MM.1S (cell line): ENCODE results near the gene GRAMD1A.

Experiments
- DNase-seq: peaks from one replicate; pipeline ENCODE4 v3.0.0-alpha.2; 2015
- H2AFZ ChIP-seq: fragments of 300-600 bp; sonication (generic); 2 replicates; pipeline ENCODE4 v1.6.0; 2016; ENCODE audit warnings: antibody characterized with exemption, low read length
- H3F3A ChIP-seq: fragments of 300-600 bp; sonication (generic); 2 replicates; pipeline ENCODE4 v1.6.1; 2016; ENCODE audit warnings: mild to moderate bottlenecking, antibody characterized with exemption, low read length, moderate library complexity, mixed read lengths; ENCODE audit not compliant: insufficient read depth
- H3K27ac ChIP-seq: fragments of 300-600 bp; sonication (generic); 2 replicates; pipeline ENCODE4 v1.5.1; 2016; ENCODE audit warnings: mild to moderate bottlenecking, low read length
- H3K27me3 ChIP-seq: fragments of 300-600 bp; sonication (generic); replicated peaks from 2 replicates; pipeline ENCODE4 v1.6.0; 2016; ENCODE audit warnings: low read length; ENCODE audit not compliant: insufficient read depth
- H3K36me3 ChIP-seq: fragments of 300-600 bp; sonication (generic); replicated peaks from 2 replicates; pipeline ENCODE4 v1.6.1; 2016; ENCODE audit warnings: mild to moderate bottlenecking, low read length, mixed read lengths; ENCODE audit not compliant: insufficient read depth
- H3K4me1 ChIP-seq: fragments of 300-600 bp; sonication (generic); 2 replicates; pipeline ENCODE4 v1.6.1; 2016; ENCODE audit warnings: low read length, mixed read lengths
- H3K4me2 ChIP-seq: fragments of 300-600 bp; sonication (generic); 2 replicates; pipeline ENCODE4 v1.6.0; 2016; ENCODE audit warnings: low read depth, low read length
- H3K4me3 ChIP-seq: fragments of 300-600 bp; sonication (generic); 2 replicates; pipeline ENCODE4 v1.5.1; 2016; ENCODE audit warnings: low read length, mixed read lengths
- H3K79me2 ChIP-seq: fragments of 300-600 bp; sonication (generic); 2 replicates; pipeline ENCODE4 v1.6.1; 2016; ENCODE audit warnings: mixed run types, low read length, mixed read lengths
- H3K9ac ChIP-seq: fragments of 300-600 bp; sonication (generic); 2 replicates; pipeline ENCODE4 v1.6.1; 2016; ENCODE audit warnings: low read length, mixed read lengths
- H3K9me2 ChIP-seq: fragments of 300-600 bp; sonication (generic); replicated peaks from 2 replicates; pipeline ENCODE4 v1.6.1; 2016; ENCODE audit warnings: mild to moderate bottlenecking, low read length, mixed read lengths; ENCODE audit not compliant: insufficient read depth
- H3K9me3 ChIP-seq: fragments of 300-600 bp; sonication (generic); replicated peaks from 2 replicates; pipeline ENCODE4 v1.6.1; 2016; ENCODE audit warnings: mild to moderate bottlenecking, low read length, mixed read lengths; ENCODE audit not compliant: insufficient read depth
- H4K20me1 ChIP-seq: fragments of 300-600 bp; sonication (generic); 2 replicates; pipeline ENCODE4 v1.6.1; 2016; ENCODE audit warnings: mild to moderate bottlenecking, low read length, moderate library complexity, mixed read lengths; ENCODE audit not compliant: insufficient read depth
- CTCF ChIP-seq: fragments of 300-600 bp; sonication (generic); IDR thresholded peaks from 2 replicates; pipeline ENCODE4 v1.5.1; 2016; ENCODE audit warnings: antibody characterized with exemption, low read length, mixed read lengths
- EZH2 ChIP-seq: fragments of 300-600 bp; sonication (generic); optimal IDR thresholded peaks from 2 replicates; pipeline ENCODE3; 2017; ENCODE audit warnings: low read depth, mild to moderate bottlenecking, antibody characterized with exemption, low read length, mixed read lengths
- EZH2phosphoT487 ChIP-seq: fragments of 300-600 bp; sonication (generic); IDR thresholded peaks from 2 replicates; pipeline ENCODE4 v1.6.1; 2018; ENCODE audit warnings: antibody characterized with exemption, low read length

The GRAMD1A gene

GRCh38 chr19:35008891-35009341 is 8.8 kb downstream of the GRAMD1A start:
- H3K4me1 ChIP-seq: no peaks in the 10 kb centered on the region
- no peaks in the 10 kb centered on the region for H3F3A ChIP-seq
- no peak for DNase-seq
- no peak overlapping the region for H3K9ac ChIP-seq
- no peaks in the 10 kb centered on the region for H3K36me3 ChIP-seq
- no peak overlapping the region for H3K4me2 ChIP-seq
- H2AFZ ChIP-seq: no peak overlapping the region
- TF ChIP-seq EZH2 (no peak), CTCF (no peak), EZH2phosphoT487 (no peak)
- H3K4me3 ChIP-seq: no peak overlapping the region
- H3K79me2 ChIP-seq: no peaks in the 10 kb centered on the region
- no peak overlapping the region for H3K27ac ChIP-seq
- H3K9me2 ChIP-seq: no peaks in the 10 kb centered on the region
- H3K9me3 ChIP-seq: no peaks in the 10 kb centered on the region
- H3K27me3 ChIP-seq: no peaks in the 10 kb centered on the region
- H4K20me1 ChIP-seq: no peaks in the 10 kb centered on the region

GRCh38 chr19:35009424-35010415 is 9.6 kb downstream of the GRAMD1A start:
- Histone ChIP-seq H3K4me2 (no peak overlapping the region), H3K9me2 (no peaks in the 10 kb centered on the region), H3F3A (no peaks in the 10 kb centered on the region), H3K9me3 (no peaks in the 10 kb centered on the region), H3K36me3 (no peaks in the 10 kb centered on the region), H3K9ac (no peak overlapping the region), H3K79me2 (no peaks in the 10 kb centered on the region), H3K27ac (no peak overlapping the region), H3K4me1 (no peaks in the 10 kb centered on the region), H2AFZ (no peak overlapping the region), H3K27me3 (no peaks in the 10 kb centered on the region), H3K4me3 (no peak overlapping the region), H4K20me1 (no peaks in the 10 kb centered on the region)
- TF ChIP-seq EZH2phosphoT487: no peak
- TF ChIP-seq EZH2: no peak
- no peak for TF ChIP-seq CTCF
- DNase-seq: no peak

GRCh38 chr19:35011091-35011689 is 11.1 kb downstream of the GRAMD1A start:
- H3K36me3 ChIP-seq: no peaks in the 10 kb centered on the region
- no peaks in the 10 kb centered on the region for H3F3A ChIP-seq
- H3K4me2 ChIP-seq: no peak overlapping the region
- H3K4me3 ChIP-seq: no peak overlapping the region
- no peaks in the 10 kb centered on the region for H3K9me2 ChIP-seq
- no peak overlapping the region for H3K27ac ChIP-seq
- no peaks in the 10 kb centered on the region for H3K4me1 ChIP-seq
- TF ChIP-seq CTCF (no peak), EZH2phosphoT487 (no peak), EZH2 (no peak)
- no peaks in the 10 kb centered on the region for H3K79me2 ChIP-seq
- no peak for DNase-seq
- H2AFZ ChIP-seq: no peak overlapping the region
- H3K9ac ChIP-seq: no peak overlapping the region
- H4K20me1 ChIP-seq: no peaks in the 10 kb centered on the region
- H3K9me3 ChIP-seq: no peaks in the 10 kb centered on the region
- H3K27me3 ChIP-seq: no peaks in the 10 kb centered on the region
